GM18858 (cell line): ENCODE results near the gene ELAVL4.
A peak's percentile ranks its signal among the peaks of the same experiment; 100 is the strongest.

Source experiments
- ATAC-seq: cut with Tn5 transposase; IDR thresholded peaks from one replicate; pipeline ENCODE4 v1.9.1; 2021; ENCODE audit not compliant: unreplicated experiment

ELAVL4 gene

GRCh38 chr1:50237056-50237455, 128.3 kb downstream of the ELAVL4 start:
- no peak for ATAC-seq

GRCh38 chr1:50243939-50244338, 135.2 kb downstream of the ELAVL4 start:
- no peak for ATAC-seq

- no peak for ATAC-seq
Observed at GRCh38 chr1:50246869-50247268, 138.1 kb downstream of the ELAVL4 start.

DNA sequence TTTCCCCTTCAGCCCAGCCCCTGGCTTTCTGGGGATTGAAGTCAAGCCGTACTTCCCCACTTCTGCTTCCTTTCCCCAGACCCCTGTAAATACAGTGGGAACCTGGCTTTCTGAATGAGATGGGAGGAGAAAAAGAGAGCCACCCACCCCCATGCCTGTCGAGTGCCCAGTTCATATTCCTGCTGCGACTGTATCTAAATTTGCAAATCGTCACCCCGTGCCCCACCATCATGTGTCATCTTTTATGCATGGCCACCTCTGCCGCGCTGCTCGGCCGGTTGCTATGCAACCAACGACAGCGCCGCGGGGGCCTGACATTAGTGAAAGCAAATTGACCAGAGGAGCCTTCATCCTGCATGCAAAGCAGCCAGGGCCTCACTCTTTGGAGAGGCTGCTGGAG, 143.0 kb downstream of the ELAVL4 start:
- peak; percentile 88 for ATAC-seq

DNA sequence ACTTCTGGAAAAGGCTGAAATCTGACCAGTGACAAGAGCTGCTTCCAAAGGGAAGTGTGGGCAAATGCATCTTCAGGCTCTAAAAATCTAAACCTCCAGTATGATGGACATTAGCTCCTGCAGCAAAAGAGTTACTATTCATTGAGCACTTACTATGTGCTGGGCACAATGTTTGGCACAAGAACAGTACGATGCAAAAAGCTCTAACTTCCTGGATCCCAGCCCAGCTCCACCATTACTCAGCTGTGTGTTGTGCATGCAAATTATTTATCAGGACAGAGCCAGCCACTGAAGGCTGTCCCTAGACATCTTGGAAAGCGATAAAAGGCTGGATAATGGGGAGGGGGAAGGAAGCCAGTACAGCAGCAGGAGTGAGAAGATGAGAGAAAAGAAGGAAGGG, 143.5 kb downstream of the ELAVL4 start:
- no peak for ATAC-seq
